ENCODE data around the gene CHST8. TPM values are rescaled to one million over a fixed set of nuclear protein-coding genes. Genes with fewer than 3 reads are reported as not detected.

CHST8 gene
- 25.8 to 26.6 TPM (median 26.0 TPM) in 3 replicates for total RNA-seq

- Mint-ChIP-seq H3K4me3 (peak within 1 kb of the TSS; percentile 73), H3K27me3 (ENCODE audit: low read depth) (peaks cover 82% of the 10 kb centered on the region), H3K36me3 (peaks cover 5% of the 10 kb centered on the region), H3K27ac (no peak within 1 kb of the TSS), H3K4me1 (peaks cover 18% of the 10 kb centered on the region), H3K9me3 (no peaks in the 10 kb centered on the region)
- peak; percentile 45 to 75 for DNase-seq (ENCODE audit: low spot score in 2 of 2, unreplicated experiment in 2 of 2)
- TF ChIP-seq CTCF (IDR thresholded peaks at IDR 0.05; ENCODE audit: unreplicated experiment) = no peak
Measured at GRCh38 chr19:33621811-33622504, at the start of gene CHST8. TSS of gene CHST8 (plus strand) at chr19:33621953. CDS start at chr19:33689262, 67,309 bp downstream.

GRCh38 chr19:33572929-33573328, 48.8 kb upstream of the CHST8 start:
- Mint-ChIP-seq H3K36me3 (no peaks in the 10 kb centered on the region), H3K27me3 (ENCODE audit: low read depth) (peaks cover 36% of the 10 kb centered on the region), H3K4me3 (no peak overlapping the region), H3K4me1 (peaks cover 13% of the 10 kb centered on the region), H3K27ac (no peak overlapping the region), H3K9me3 (peaks cover 26% of the 10 kb centered on the region)
- TF ChIP-seq CTCF (IDR thresholded peaks at IDR 0.05; ENCODE audit: unreplicated experiment) = no peak
- no peak for DNase-seq (ENCODE audit: low spot score in 2 of 2, unreplicated experiment in 2 of 2)

- no peak for DNase-seq (ENCODE audit: low spot score in 2 of 2, unreplicated experiment in 2 of 2)
- TF ChIP-seq CTCF (IDR thresholded peaks at IDR 0.05; ENCODE audit: unreplicated experiment) = no peak
- H3K9me3 Mint-ChIP-seq = peaks cover 26% of the 10 kb centered on the region
Measured at GRCh38 chr19:33574824-33575223, 46.9 kb upstream of the CHST8 start.

GRCh38 chr19:33578697-33579096, 43.1 kb upstream of the CHST8 start:
- peaks cover 15% of the 10 kb centered on the region for H3K9me3 Mint-ChIP-seq
- H3K27me3 Mint-ChIP-seq (ENCODE audit: low read depth) = peaks cover 1% of the 10 kb centered on the region
- DNase-seq (ENCODE audit: low spot score in 2 of 2, unreplicated experiment in 2 of 2) = no peak
- no peak overlapping the region for H3K27ac Mint-ChIP-seq
- peaks cover 5% of the 10 kb centered on the region for H3K4me1 Mint-ChIP-seq
- H3K4me3 Mint-ChIP-seq = no peak overlapping the region
- no peaks in the 10 kb centered on the region for H3K36me3 Mint-ChIP-seq
- no peak for TF ChIP-seq CTCF (IDR thresholded peaks at IDR 0.05; ENCODE audit: unreplicated experiment)

More at GRCh38 chr19:33574824-33575223, 46.9 kb upstream of the CHST8 start:
- no peaks in the 10 kb centered on the region for H3K36me3 Mint-ChIP-seq
- peaks cover 11% of the 10 kb centered on the region for H3K4me1 Mint-ChIP-seq
- peaks cover 23% of the 10 kb centered on the region for H3K27me3 Mint-ChIP-seq (ENCODE audit: low read depth)
- no peak overlapping the region for H3K27ac Mint-ChIP-seq
- H3K4me3 Mint-ChIP-seq = no peak overlapping the region

- Mint-ChIP-seq H3K9me3 (peaks cover under 1% of the 10 kb centered on the region), H3K27ac (no peak overlapping the region), H3K36me3 (no peaks in the 10 kb centered on the region), H3K27me3 (ENCODE audit: low read depth) (peaks cover 2% of the 10 kb centered on the region), H3K4me1 (peaks cover 5% of the 10 kb centered on the region), H3K4me3 (no peak overlapping the region)
- DNase-seq (ENCODE audit: low spot score in 2 of 2, unreplicated experiment in 2 of 2) = no peak
- TF ChIP-seq CTCF (IDR thresholded peaks at IDR 0.05; ENCODE audit: unreplicated experiment) = no peak
Measured at GRCh38 chr19:33580026-33580644, 41.6 kb upstream of the CHST8 start.

All from mesothelial cell of epicardium (in vitro differentiated cells).